ENCODE measurements around the gene ATP5F1D.

ATP5F1D gene

GRCh38 chr19:1283207-1283916 is 41.8 kb downstream of the ATP5F1D start:
- no peak for DNase-seq

GRCh38 chr19:1283917-1284292 is 42.4 kb downstream of the ATP5F1D start:
- no peak for DNase-seq

GRCh38 chr19:1284293-1284978 is 42.9 kb downstream of the ATP5F1D start:
- DNase-seq = no peak

- DNase-seq = no peak
Measured at GRCh38 chr19:1284979-1285736, 43.6 kb downstream of the ATP5F1D start.

- peak in 1 of 4 experiments; percentile 46 for DNase-seq
Measured at GRCh38 chr19:1285737-1286360, 44.3 kb downstream of the ATP5F1D start, which contains the start of gene EFNA2. TSS of gene EFNA2 (plus strand) at chr19:1285873. CDS start at chr19:1286169, 296 bp downstream.

- DNase-seq = no peak
Measured at GRCh38 chr19:1286487-1287353, 45.2 kb downstream of the ATP5F1D start.

- no peak for DNase-seq
Measured at GRCh38 chr19:1287354-1288225, 46.0 kb downstream of the ATP5F1D start.

GRCh38 chr19:1288226-1288612 is 46.7 kb downstream of the ATP5F1D start:
- no peak for DNase-seq

- no peak for DNase-seq
Measured at GRCh38 chr19:1288833-1289685, 47.5 kb downstream of the ATP5F1D start.

GRCh38 chr19:1289686-1290025 is 48.1 kb downstream of the ATP5F1D start:
- DNase-seq = no peak

GRCh38 chr19:1290196-1290702 is 48.7 kb downstream of the ATP5F1D start:
- no peak for DNase-seq

GRCh38 chr19:1290703-1291651 is 49.4 kb downstream of the ATP5F1D start:
- no peak for DNase-seq

- no peak for DNase-seq
Measured at GRCh38 chr19:1291761-1292418, 50.3 kb downstream of the ATP5F1D start.

- no peak for DNase-seq
Measured at GRCh38 chr19:1292419-1293151, 51.0 kb downstream of the ATP5F1D start.

GRCh38 chr19:1293782-1294604 is 52.4 kb downstream of the ATP5F1D start:
- DNase-seq = no peak

Measured in suppressor macrophage (primary cell).